KBM-7 (cell line): ENCODE data around the gene ARHGDIA.

ENCODE experiments used
- DNase-seq: peaks from one replicate; pipeline ENCODE4 v3.0.0-alpha.2; 2015
- in situ Hi-C: fragments of 300-500 bp; cut with MboI; formaldehyde crosslinking; loops from 2 replicates; pipeline ENCODE4 v1.14.3; 2020; ENCODE audit warnings: low sequenced_read_pairs, low pct_unique_long_range_greater_than_20kb, mixed read lengths

ARHGDIA gene

DNA sequence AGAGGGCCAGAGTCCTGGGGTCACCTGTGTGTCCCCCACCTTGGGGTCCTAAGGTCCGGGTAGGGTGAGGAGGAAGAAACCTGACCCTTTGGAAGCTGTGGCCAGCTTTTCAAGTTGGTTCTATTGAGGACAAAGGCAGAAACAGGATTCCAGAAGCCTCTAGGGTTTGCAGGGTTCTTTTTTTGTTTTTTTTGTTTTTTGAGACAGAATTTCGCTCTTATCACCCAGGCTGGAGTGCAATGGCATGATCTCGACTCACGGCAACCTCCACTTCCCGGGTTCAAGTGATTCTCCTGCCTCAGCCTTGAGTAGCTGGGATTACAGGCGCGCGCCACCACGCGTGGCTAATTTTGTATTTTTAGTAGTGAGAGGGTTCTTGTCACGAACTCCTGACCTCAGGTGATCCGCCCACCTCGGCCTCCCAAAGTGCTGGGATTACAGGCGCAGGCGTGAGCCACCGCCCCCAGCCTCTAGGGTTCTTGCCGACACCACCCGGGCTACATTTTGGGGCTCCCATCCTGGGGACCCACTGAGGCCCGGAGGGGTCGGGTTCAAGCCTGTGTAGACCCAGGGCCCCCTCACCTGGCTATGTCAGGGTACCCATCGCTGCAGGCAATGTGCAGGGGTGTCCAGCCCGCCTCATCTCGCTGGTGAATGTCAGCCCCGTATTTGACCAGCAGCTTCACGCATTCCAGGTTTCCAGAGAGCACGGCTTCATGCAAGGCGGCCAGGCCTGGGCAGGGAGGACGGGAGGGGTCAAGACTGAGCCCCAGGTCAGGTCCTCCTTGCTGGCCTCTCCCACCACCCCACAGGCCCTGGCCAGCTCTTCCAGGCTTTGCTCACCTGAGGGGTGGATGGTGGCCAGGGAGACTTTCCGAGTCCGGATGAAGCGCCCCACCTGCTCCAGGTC lies 37.0 kb downstream of the ARHGDIA start:
- DNase-seq = no peak
- in situ Hi-C loops = no loop called here

DNA sequence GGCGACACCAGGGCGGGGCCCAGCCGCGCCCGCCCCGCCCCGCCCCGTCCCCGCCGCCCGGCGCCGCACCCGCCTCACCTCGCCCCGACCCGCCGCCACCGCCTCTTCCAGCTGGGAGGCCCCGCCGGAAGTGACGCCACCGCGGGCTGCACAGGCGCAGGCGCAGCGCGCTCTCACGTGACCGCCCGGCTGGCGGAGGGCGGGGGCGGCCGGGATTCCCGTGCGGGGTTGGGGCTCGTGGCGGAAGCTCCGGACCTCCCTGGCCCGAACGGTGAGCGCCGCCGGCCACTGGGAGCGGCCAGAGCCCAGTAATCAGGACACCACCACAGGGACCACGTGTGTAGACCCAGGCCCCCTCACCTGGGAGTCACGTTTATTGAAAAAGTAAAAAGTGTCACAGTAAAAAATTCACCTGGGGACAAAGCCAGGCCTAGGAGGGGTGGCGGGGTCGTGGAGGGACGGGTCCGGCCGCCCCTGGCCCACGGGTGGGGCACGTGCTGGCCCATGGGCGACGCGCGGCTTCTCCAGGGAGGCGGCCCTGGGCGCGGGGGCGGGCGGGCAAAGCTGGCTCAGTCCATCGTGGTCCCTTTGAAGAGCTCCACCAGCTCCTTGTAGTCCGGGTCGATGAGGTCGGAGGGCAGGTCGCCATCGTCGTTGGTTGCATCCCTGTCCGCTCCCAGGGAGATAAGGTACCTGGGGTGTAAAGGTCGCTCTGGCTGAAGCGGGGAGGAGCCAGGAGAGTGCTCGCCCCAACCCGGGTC lies 37.8 kb downstream of the ARHGDIA start, which contains the start of gene MCRIP1:
Gene MCRIP1 (minus strand): TSS at position 132 of the 761 bp plus-strand sequence. CDS start 8,785 bp downstream, outside the sequence.
- in situ Hi-C loops = no loop called here
- DNase-seq = peak; percentile 85

DNA sequence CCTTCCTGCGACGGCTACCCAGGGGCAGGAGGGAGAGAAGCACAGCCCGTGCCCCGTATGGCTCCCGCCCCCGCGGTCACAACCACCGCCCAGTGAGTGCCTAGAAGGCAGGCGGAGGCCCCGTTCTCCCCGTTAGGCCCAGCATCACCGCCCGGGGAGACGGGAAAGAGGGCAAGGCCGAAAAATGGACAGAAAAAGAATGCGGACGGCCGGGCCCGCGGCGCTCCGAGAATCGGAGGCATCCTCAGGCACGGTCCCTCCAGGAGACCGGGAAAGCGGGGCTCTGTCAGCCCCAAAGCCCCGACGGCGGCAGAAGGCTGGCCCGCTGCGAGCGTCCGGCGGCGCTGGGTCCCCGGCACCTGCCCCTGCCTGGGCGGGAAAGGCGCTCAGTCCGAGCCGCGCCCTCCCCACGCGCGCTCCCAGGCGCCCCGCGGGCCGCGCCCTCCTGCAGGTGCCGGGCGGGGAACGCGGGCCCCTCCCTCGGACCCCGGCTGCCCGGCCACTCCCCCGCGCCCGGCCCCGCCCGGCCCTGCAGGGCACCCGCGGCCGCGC lies 38.5 kb downstream of the ARHGDIA start:
- in situ Hi-C loops = no loop called here
- DNase-seq = peak; percentile 51

DNA sequence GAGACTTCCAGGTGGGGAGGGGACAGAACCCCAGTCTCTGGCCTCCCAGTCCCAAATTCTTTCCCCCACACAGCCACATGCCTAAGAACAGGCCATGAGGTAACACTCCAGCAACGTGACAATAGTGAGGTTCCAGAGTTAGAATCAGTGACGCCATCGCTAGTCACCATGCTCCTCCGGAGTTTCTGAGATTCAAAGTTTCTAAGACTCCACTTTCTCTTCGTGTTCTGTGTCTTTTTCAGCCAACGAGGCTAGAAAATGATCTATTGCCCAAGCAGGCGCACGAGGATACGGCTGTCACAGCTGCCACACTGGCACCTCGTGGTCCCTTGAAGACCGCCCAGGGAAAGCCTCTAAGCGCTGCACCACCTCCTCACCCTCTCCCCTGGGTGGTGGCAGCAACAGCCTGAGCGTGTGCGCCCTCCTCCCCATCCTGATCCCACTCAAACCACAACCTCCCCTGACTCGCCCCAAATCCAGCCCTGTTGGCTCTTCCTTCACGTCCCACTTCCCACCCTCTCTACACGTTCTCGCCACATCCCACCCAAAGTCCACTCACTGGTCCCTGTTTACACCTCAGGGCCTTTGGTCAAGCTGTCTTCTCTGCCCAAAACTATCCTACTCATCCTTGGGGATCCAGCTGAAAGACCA lies 39.1 kb downstream of the ARHGDIA start:
- DNase-seq = peak; percentile 34
- in situ Hi-C loops = no loop called here

DNA sequence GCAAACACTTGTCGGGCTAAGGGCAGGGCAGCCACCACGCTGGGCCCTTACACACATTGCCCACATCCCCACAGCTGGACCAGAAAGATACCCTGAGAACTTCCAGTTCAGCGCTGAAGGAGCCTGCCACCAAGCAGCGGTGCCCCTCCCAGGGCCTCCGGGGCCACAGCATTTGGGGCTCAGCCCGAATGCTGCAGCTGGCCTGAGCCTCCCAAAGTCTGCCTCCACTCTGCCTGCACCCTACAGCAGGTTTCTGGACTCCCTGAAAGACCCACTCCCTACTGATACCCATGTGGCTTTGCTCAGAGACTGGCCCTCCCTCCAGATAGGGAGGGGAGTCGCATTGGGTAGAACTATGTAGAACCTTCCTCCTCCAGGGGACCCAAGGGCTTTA lies 39.6 kb downstream of the ARHGDIA start:
- in situ Hi-C loops = no loop called here
- no peak for DNase-seq

DNA sequence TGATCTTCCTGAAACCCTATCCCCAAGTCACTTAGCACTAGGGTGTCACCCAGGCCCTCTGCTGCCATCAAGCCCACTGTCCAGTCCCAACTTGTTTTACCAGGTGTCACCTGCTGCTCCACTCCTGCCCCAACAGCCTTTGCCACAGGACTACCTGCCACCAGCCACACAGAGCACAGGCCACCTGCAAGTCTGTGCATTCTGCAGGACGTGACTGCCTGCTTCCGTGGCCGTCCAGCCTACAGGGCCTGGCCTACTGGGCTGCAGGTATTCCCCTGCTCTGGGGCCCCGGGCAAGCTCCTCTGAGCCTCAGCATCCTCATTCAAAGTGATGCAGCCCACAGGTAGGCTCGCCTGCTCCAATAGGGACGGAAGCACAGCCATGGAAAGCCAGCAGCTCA lies 41.3 kb downstream of the ARHGDIA start:
- in situ Hi-C loops = no loop called here
- DNase-seq = no peak

DNA sequence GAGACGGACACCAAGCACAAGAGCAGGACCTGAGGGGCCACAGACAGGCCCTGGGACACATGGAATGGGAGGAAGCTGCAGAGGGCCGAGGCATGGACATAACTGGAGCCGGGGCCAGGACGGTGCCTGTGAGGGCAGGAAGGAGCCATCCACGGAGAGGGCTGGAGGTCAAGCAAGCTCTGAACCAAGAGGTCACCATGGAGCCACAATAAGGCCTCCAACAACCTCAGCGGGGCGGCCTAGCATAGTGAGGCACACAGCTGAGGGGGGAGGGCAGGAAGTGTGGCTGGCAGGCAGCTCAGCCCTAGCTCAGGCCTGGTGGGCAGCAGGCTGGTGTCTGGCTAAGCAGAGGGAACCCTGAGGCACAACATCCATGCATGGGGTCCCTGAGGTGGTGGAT lies 42.5 kb downstream of the ARHGDIA start:
- no peak for DNase-seq
- in situ Hi-C loops = no loop called here

DNA sequence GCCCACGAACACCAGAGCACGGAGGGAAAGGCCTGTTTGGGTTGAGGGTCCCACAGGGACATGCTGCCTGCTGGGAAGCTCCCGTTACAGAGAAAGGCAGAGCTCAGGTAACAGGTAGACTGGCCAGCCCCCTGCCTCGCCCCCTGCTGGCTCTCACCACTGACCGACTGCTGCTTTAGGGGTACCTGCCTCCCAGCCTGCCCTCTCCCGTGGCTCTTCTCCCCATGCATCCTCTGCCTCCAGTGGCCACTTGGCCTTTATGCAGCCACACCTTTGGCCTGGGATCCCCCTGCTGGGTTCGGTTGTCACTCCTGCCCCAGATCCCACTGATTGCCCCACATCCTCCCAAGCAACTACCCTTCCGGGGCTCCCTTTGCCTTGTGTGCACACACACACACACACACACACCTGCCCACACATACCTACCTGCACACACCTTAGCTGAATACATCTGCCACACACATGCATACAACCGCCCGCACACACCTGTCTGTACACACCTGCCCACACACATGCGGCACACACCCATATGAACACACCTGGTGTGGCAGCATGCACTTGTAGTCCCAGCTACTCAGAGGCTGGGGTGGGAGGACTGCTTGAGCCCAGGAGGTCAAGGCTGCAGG lies 45.2 kb downstream of the ARHGDIA start:
- DNase-seq = no peak

DNA sequence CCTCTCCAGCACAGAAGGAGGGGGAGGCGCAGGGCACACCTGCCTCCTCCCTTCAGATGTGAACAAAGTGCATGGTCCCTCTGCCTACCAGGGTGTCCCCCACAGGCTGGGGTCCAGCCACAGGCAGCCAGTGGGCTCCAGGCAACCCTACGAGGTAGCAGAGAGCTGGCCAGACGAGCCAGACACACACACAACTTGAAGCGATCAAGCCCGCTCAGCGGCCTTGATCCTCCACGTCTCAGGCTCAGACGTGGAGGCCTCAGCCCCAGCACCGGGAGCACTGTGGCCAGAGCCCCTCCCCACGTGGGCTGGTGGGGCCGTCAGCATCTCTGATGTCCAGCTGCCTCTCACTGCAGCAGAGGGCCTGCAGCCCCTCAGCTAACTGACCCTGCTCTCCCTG lies 46.5 kb downstream of the ARHGDIA start:
- DNase-seq = no peak
- in situ Hi-C loops = no loop called here

More for the DNA sequence above, 45.2 kb downstream of the ARHGDIA start:
- in situ Hi-C loops = no loop called here

DNA sequence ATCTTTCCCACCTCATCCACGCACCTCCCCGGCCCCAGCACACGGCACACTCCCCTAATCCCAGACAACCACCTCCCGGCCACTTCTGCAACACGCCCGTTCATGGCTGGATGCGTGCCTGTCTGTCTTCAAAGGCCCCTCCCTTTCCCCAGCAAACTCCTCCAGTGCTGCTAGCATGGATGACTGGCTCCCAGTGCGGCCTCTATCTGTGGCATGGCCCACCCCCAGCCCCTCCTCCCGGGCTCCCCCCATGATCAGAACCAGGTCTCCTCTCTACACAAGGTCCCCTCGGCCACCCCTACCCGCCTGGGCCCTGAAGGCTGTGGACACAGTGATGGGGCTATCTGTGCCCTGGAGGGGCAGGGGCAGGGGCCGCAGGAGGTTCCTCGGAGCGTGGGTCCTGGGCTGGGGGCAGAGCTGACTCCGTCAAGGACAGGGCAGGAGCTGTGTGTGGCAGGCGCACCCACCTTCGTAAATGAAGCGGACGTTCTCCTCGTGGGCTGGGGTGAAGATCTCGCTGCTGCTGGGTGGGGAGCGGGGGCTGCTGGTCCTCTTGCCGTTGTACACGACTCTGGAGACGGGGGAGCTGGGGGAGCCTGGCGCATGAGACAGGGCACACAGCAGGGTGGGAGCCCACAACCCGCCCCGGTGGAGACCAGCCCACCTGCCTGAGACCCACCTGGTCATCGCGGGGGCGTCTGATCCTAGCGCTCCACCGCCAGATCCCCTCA lies 47.2 kb downstream of the ARHGDIA start:
- in situ Hi-C loops = no loop called here
- no peak for DNase-seq

DNA sequence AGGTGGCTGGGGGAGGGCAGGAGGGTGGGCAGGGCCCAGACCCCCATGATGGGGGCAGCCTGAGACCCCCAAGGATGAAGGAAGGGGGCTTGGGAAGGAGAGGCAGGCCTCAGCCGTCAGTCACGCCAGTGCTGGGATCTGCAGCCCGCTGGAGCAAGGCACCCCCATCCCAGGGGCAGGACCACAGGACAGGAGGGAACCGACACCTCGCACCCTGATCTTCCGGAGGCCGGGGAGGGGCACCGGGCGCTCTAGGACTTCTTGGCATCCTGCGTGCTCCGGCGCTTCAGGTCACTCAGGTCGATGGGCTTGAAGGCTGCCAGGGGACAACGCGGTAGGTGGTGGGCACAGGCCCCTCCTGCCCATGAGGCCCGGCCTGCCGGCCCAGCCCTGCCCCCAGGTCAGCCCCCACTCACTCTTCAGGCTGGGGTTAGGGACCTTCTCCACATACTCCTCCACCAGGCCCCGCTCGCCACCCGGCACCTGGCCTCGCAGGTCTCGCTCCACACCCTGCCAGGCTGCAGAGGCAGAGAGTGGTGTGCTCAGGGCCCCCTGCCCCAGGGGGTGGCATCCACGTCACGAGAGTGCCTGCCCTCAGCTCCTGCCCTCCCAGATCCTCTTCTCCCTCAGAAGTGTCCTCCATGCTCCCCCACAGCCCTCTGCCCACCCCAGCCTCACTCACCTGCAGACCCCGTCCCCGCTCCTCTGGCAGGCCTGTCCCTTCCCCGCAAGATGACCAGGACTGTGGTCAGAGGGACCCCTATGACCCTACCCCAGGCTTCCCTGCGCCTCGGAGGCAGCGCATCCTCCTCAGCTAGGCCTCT lies 47.9 kb downstream of the ARHGDIA start:
- in situ Hi-C loops = no loop called here
- DNase-seq = no peak

DNA sequence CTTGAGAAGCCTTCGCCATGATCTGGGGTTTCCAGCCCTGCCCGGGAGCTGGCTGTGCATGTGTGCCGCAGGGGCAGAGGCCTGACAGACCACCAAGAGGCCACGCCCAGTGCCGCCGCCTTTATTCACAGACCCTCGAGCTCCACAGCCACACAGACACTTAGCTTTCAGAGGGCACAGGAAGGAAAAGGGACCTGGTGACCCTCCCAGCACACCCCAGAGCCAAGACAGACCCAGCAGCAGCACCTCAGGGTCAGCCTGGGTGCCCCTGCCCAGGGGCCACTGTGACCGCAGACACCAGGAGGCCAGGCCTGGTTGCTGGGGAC lies 48.9 kb downstream of the ARHGDIA start:
- no peak for DNase-seq

DNA sequence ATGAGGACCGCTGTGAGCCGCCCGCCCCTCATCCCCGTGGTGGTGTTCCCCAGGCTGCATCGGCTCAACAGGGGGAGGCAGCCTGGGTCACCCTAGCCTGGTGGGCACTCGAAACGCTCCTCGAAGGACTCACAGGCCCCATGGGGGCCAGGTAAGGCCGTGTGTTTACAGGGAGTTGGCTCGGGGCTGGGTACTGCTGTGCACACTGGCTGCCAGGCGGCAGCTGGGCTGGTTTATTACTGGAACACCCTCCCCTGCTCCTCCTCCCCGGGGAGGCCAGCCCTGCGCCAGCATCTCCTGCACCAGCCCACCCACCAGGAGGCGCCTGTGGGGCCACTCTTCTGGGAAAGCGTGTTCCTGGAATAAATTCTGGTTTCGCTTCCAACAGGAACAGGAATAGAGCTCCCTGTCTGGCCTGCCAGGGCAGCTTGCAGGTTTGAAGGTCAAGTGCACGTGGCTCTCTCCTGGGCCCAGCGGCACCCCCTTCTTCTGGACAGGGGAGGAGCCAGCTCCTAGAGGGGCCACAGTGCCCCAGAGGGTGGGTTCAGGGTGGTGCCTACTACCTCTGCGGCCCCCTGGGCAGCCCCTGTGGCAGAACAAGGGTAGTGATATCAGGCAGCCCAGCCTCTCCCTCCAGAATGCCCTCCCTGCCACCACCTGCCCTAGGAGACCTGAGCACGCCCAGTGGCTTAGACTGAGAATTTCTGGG lies 49.4 kb downstream of the ARHGDIA start:
- in situ Hi-C loops = no loop called here
- peak; percentile 92 for DNase-seq

More for the DNA sequence above, 48.9 kb downstream of the ARHGDIA start:
- in situ Hi-C loops = no loop called here

DNA sequence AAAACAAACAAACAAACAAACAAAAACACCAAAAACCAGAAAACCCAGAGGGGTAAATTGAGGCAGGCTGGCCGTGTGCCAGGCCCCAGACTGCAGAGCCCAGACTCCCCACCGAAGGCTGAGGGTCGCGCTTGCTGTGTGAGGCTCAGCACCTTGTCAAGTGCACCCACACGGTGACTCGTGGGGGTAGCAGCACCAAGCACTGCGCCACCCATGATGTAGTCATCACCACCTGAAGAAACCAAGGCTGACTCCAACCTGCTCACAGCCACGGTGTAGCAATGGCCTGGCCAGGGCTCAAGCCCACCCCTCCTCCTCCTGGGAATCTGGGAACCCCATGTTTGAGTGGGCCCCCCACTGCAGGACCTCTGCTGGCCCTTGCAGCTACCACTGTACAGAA lies 50.0 kb downstream of the ARHGDIA start:
- DNase-seq = no peak
- in situ Hi-C loops = no loop called here

DNA sequence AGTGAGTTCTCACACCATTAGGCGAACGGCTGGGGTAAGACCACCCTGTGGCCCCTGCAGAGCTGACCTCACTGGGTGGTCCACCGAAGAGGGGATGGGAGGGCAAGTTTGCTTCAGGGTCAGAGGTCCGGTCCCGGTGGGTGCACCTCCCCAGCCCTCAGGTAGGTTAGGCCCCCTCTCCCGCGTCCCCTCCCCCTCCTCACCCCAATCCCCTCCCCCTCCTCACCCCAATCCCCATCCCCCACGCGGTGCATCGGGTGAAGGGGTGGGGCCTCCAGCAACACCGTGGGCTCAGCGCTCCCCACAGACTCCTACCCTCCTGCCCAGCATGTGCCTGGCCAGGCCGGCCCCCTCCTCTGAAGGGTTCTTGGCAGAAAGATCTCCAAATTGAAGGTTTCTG lies 51.4 kb downstream of the ARHGDIA start:
- no peak for DNase-seq
- in situ Hi-C loops = no loop called here

DNA sequence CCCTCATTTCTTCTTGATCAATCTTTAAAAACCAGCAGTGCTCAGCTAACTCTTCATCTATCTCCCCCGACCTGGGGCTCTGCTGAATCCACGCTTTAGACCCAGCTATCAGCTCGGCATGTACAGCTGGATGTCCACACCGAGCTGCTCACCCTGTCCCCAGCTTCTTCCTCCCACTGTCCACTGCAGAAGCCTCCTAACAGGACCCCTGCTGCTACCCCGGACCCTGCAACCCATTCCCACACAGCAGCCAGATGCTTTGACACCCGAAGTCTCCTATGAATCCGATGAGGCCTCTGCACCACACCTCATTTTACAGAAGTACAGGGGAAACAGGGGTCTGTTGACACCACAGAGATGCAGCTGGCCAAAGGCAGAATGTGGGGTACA lies 53.4 kb downstream of the ARHGDIA start:
- in situ Hi-C loops = no loop called here
- DNase-seq = no peak
